Mesodermal cell (in vitro differentiated cells): Measurements from ENCODE around the gene UQCRH.
"Not testable (repeated sequence)": the region's sequence is repeated elsewhere in the genome, so short reads cannot be mapped to it uniquely, and the experiment has no call there.

Experiments
- H3K27ac ChIP-seq: 2 replicates; pipeline ENCODE4 v1.7.0; 2013; ENCODE audit warnings: mild to moderate bottlenecking, low read depth, low read length, moderate library complexity; ENCODE audit not compliant: severe bottlenecking
- H3K36me3 ChIP-seq: 2 replicates; pipeline ENCODE4 v1.7.1; 2013; ENCODE audit warnings: mild to moderate bottlenecking, low read length, moderate library complexity; ENCODE audit not compliant: control insufficient read depth, insufficient read depth
- H3K4me1 ChIP-seq: one replicate; pipeline ENCODE4 v1.7.1; 2013; ENCODE audit warnings: mild to moderate bottlenecking, low read length; ENCODE audit not compliant: insufficient read depth, control insufficient read depth, poor library complexity, severe bottlenecking
- H3K4me3 ChIP-seq: 2 replicates; pipeline ENCODE4 v1.7.0; 2013; ENCODE audit warnings: low read length, control low read depth, mild to moderate bottlenecking; ENCODE audit not compliant: insufficient read depth, poor library complexity, severe bottlenecking; ENCODE audit errors: extremely low read depth
- H3K9me3 ChIP-seq: 2 replicates; pipeline ENCODE4 v1.7.1; 2013; ENCODE audit warnings: mild to moderate bottlenecking, low read length, moderate library complexity; ENCODE audit not compliant: control insufficient read depth
- WGBS, 2 experiments: methylation state at CpG; one replicate each; pipeline ENCODE4 v1.1.5; 2013; ENCODE audit warnings: missing lambda C conversion rate in 2 of 2; ENCODE audit not compliant: insufficient coverage in 2 of 2; 5-methylcytosine and 5-hydroxymethylcytosine counted together

The UQCRH gene

GRCh38 chr1:46319301-46319700, 15.8 kb downstream of the UQCRH start:
- not testable (repeated sequence) for H3K4me1 ChIP-seq, H3K27ac ChIP-seq, H3K4me3 ChIP-seq, H3K9me3 ChIP-seq
- H3K36me3 ChIP-seq = peaks cover 26% of the 10 kb centered on the region
- 83 to 99% methylated on average over 1 to 6 of the region's 6 CpGs for WGBS, 2 experiments

- not testable (repeated sequence) for H3K9me3 ChIP-seq, H3K4me1 ChIP-seq, H3K27ac ChIP-seq, H3K4me3 ChIP-seq
- H3K36me3 ChIP-seq = peaks cover 19% of the 10 kb centered on the region
- no CpG with 5 or more reads among the region's 13 CpGs for WGBS, 2 experiments
These were observed 16.7 kb downstream of the UQCRH start for GRCh38 chr1:46319960-46320914.

DNA sequence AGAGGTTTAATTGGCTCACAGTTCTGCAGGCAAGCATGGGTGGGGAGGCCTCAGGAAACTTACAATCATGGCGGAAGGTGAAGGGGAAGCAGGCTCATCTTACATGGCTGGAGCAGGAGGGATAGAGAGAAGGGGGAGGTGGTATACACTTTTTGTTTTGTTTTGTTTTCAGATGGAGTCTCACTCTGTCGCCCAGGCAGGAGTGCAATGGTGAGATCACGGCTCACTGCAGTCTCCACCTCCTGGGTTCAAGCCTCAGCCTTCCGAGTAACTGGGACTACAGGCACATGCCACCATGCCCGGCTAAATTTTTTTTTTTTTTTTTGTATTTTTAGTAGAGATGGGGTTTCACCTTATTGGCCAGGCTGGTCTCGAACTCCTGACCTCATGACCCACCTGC, 18.7 kb downstream of the UQCRH start:
- not testable (repeated sequence) for H3K9me3 ChIP-seq, H3K4me1 ChIP-seq, H3K36me3 ChIP-seq, H3K4me3 ChIP-seq, H3K27ac ChIP-seq
- WGBS, 2 experiments = 90 to 95% methylated on average over 4 to 5 of the region's 6 CpGs

- not testable (repeated sequence) for H3K9me3 ChIP-seq, H3K27ac ChIP-seq, H3K4me1 ChIP-seq, H3K36me3 ChIP-seq, H3K4me3 ChIP-seq
- 96 to 100% methylated on average over 4 of the region's 11 CpGs for WGBS, 2 experiments
These were observed 22.0 kb downstream of the UQCRH start for GRCh38 chr1:46325285-46326076.

DNA sequence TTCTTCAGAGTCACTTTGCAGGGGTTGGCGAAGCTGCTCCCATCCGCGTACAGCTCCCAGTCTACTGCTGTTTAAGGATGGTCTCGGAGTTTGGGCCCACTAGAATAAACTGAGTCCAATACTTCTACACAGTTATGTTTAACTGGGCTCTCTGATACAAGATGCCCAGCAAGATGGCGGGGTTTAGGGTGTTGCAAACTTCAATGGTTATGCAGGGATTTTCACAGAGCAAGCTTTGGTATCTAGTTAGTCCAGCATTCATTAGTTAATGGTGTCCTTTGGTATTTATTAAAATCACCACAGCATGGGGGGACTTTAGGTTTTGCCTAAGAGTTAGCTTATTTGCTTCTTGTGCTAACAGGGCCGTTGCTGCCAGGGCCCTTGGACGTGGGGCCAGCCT, 24.7 kb downstream of the UQCRH start:
- H3K36me3 ChIP-seq, H3K4me1 ChIP-seq, H3K4me3 ChIP-seq, H3K27ac ChIP-seq, H3K9me3 ChIP-seq: not testable (repeated sequence)
- WGBS, 2 experiments = 96 to 97% methylated on average over 6 to 7 of the region's 7 CpGs

DNA sequence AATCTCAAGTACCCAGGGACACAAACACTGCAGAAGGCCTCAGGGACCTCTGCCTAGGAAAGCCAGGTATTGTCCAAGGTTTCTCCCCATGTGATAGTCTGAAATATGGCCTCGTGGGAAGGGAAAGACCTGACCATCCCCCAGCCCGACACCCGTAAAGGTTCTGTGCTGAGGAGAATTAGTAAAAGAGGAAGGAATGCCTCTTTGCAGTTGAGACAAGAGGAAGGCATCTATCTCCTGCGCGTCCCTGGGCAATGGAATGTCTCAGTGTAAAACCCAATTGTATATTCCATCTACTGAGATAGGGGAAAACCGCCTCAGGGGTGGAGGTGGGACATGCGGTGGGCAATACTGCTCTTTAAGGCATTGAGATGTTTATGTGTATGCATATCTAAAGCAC, 26.3 kb downstream of the UQCRH start:
- not testable (repeated sequence) for H3K27ac ChIP-seq, H3K4me1 ChIP-seq, H3K36me3 ChIP-seq, H3K4me3 ChIP-seq, H3K9me3 ChIP-seq
- 63 to 80% methylated on average over 3 of the region's 7 CpGs for WGBS, 2 experiments

- H3K9me3 ChIP-seq, H3K27ac ChIP-seq, H3K4me1 ChIP-seq, H3K36me3 ChIP-seq, H3K4me3 ChIP-seq: not testable (repeated sequence)
- 86 to 96% methylated on average over 2 of the region's 2 CpGs for WGBS, 2 experiments
These were observed 26.9 kb downstream of the UQCRH start for GRCh38 chr1:46330381-46330780.

DNA sequence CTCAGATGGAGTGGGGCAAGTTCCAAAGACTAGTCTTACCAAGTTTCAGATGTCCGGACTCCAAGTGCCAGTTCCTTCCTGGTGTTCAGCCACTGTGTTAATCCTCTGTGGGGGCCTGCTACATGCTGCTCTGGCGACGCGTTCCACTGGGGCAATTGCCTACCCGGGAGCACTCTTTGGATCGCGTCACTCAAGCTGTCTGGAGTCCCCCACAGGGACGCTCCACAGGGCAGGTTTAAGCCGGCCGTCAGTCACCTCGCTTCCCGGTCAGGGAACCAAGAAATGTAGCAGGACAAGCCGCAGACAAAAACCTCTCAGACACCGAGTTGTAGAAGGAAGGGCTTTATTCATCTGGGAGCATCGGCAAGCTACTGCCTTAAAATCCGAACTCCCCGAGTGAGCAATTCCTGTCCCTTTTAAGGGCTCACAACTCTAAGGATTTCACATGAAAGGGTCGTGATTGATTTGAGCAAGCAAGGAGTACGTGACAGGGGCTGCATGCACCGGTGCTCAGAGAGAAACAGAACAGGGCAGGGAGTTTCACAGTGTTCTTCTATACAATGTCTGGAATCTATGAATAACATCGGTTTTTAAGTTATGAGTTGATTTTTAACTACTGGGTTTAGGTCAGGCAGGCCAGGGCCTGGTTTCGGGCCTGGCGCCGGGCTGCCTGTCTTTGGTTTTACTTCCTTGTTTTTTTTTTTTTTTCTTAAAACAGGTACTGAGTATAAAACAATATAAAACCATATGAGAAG, 28.5 kb downstream of the UQCRH start:
- not testable (repeated sequence) for H3K4me3 ChIP-seq, H3K27ac ChIP-seq, H3K4me1 ChIP-seq, H3K36me3 ChIP-seq, H3K9me3 ChIP-seq
- 74 to 78% methylated on average over 15 to 19 of the region's 24 CpGs for WGBS, 2 experiments

DNA sequence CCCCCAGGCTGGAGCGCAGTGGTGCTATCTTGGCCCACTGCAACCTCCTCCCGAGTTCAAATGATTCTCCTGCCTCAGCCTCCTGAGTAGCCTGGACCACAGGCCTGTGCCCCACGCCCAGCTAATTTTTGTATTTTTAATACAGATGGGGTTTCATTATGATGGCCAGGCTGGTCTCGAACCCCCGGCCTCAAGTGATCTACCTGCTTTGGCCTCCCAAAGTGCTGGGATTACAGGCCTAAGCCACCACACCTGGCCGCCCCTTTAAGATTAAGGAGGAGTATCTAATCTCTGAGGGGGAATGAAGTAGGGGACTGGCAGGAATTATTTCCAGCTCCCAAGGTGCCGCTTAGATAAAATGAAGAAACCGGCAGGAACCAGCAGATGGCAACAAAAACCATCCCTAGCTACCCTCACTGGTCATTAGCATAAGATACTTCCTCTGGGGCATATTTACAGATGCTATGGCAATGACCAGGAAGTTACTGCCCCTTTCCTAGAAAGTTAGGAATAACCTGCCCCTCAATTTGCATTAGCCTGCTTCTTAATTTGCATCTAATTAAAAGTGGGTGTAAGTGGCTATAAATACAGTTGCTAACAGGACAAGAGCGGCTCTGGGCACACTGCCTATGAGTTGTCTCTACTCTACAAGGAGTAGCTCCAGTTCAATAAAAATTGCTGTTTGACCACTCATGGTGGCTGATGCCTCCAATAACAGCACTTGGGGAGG, 30.0 kb downstream of the UQCRH start:
- H3K36me3 ChIP-seq = no peaks in the 10 kb centered on the region

GRCh38 chr1:46334030-46334384, 30.5 kb downstream of the UQCRH start:
- H3K9me3 ChIP-seq = no peaks in the 10 kb centered on the region
- H3K36me3 ChIP-seq = no peaks in the 10 kb centered on the region
- H3K4me3 ChIP-seq = no peak overlapping the region
- WGBS, 2 experiments = 85 to 87% methylated on average over 2 of the region's 2 CpGs
- H3K27ac ChIP-seq = no peak overlapping the region
- no peaks in the 10 kb centered on the region for H3K4me1 ChIP-seq

More for the DNA sequence above, 30.0 kb downstream of the UQCRH start:
- no peaks in the 10 kb centered on the region for H3K4me1 ChIP-seq
- 68 to 75% methylated on average over 6 to 9 of the region's 9 CpGs for WGBS, 2 experiments
- no peak overlapping the region for H3K4me3 ChIP-seq
- H3K9me3 ChIP-seq = no peaks in the 10 kb centered on the region
- no peak overlapping the region for H3K27ac ChIP-seq
